Left ventricle myocardium superior (tissue), 1 donor: ENCODE results near the gene PTTG1. TPM values are rescaled to one million over a fixed set of nuclear protein-coding genes. Genes with fewer than 3 reads are reported as not detected.
"Not testable (repeated sequence)": the region's sequence is repeated elsewhere in the genome, so short reads cannot be mapped to it uniquely, and the experiment has no call there.

Source experiments
- ATAC-seq: fragments of 200-7000 bp; cut with Tn5 transposase; one replicate; pipeline ENCODE4 v1.9.1; 2020; ENCODE audit warnings: mild to moderate bottlenecking, moderate library complexity
- DNase-seq: peaks from one replicate; pipeline ENCODE4 v3.0.0-alpha.2; 2020
- intact Hi-C: fragments of 100-400 bp; cut with micrococcal nuclease; formaldehyde crosslinking; loops from one replicate; pipeline ENCODE4 v1.11.0; 2022
- total RNA-seq: library from RNA; stranded (reverse); fragmentation: NEBNext Ultra II Directional; extraction: Animal tissue kit (Norgen Biotek cat#: 25700); gene quantifications from one replicate; pipeline ENCODE4 v1.2.1, GENCODE V29; 2021
- donor health status: DM: no; HTN: yes; CAD: no; lungs with severe emphysema.

Gene PTTG1
- total RNA-seq, 1 donor from 2014 or later, result 1.4 TPM

DNA sequence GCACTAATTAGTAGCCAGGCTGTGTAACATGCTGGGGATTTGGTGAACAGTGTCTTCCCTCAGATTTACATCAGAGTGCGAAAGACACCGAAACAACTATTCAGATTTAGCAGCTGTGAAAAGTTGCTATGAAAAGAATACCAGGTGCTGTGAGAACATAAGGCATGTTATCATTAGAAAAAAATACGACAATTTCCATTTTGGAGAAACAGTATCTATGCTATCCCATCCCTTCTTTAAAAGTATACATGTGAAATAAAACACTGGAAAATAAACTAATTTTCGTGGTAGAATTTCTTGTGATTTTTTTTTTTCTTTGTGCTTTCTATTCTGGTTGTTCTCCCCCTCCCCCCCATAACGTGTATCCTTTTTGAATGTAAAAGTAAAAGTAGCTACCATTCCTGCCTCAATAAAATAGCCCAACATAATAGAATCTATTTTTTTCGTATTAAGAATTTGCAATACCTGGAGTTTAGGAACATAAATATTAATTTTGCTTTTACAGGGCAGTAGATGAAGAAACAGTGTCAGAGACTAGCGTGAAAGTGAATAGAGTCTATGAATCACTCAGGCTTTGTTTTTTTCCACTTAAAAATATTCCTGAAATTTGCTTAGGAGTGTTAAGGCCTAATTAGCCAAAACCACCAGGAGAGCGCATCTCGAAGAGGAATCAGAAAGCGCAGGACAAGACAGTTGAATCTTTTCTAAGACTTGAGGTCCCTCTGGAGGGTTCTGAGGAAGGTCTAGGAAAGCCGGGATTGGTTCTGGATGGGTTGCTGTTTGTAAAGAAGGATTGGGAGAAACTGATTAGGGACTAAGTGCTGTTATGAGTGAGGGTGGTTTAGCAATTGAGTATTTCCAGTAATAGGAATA, 2.0 kb upstream of the PTTG1 start:
- no peak for ATAC-seq
- intact Hi-C loops, result no loop called here
- DNase-seq, result no peak

DNA sequence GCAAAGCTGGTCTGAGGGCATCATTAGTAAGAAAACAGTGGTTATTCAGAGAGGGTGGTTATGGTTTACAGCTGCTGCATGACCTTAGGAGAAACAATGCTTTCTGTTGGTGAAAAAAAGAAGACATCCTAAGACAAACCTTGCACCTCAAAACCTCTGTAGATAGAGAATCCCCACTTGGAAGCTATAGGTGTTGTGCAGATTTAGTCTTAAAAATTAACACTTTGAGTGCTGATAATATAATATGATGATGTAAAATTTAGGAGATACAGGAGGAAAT, 1.4 kb upstream of the PTTG1 start:
- intact Hi-C loops, result no loop called here
- no peak for DNase-seq
- ATAC-seq, result no peak

DNA sequence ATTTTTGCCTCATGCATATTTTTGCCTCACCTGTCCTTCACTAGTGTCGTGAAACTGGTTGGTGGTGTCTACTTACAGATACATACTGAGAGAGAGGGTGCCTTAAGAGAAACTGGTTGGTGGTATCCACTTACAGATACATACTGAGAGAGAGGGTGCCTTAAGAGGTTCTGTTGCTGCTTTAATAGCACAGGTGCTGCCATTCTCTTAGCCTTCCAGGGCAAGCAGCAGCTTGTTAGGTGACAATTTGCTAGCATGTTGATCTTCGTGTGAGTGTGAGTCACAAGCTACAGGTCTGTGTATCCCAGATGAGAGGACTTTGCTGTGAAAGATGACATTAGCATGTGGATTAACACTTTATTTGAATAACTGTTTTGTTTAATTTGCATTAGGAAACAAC, 1.4 kb downstream of the PTTG1 start:
- DNase-seq (no peak), ATAC-seq (no peak)
- intact Hi-C loops, result no loop called here

DNA sequence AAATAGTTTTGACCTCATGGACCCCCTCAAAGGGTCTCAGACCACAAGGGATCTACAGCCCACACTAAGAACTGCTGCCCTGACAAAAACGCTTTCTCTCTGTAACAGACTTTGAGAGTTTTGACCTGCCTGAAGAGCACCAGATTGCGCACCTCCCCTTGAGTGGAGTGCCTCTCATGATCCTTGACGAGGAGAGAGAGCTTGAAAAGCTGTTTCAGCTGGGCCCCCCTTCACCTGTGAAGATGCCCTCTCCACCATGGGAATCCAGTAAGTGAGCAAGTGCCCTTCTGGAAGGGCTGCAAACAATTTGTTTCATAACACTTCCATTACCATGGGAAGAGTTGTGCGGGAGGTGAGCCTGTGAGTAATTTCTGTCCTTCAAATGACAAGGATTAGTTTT, 6.0 kb downstream of the PTTG1 start:
- ATAC-seq, result no peak
- DNase-seq, result no peak
- intact Hi-C loops, result no loop called here

DNA sequence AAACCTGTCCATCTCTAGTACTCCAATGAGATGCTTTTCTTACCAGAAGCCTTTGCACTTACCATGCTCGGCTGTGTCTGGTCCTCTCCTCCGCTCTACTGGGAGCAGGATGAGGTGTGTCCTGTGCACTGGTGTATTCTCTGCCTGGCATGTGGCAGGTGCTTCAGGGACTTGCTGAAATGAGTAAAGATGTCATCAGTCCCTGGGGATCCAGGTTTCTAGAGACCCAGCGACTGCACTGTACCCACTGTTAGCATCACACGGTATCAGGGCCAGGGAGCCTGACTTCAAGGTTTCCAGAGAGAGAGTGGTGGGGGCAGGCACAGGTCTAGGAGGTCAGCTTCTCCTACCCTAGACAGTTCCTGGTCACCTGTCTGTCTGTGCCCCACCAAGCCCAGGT, 10.5 kb downstream of the PTTG1 start:
- intact Hi-C loops, result no loop called here
- ATAC-seq (no peak), DNase-seq (no peak)

DNA sequence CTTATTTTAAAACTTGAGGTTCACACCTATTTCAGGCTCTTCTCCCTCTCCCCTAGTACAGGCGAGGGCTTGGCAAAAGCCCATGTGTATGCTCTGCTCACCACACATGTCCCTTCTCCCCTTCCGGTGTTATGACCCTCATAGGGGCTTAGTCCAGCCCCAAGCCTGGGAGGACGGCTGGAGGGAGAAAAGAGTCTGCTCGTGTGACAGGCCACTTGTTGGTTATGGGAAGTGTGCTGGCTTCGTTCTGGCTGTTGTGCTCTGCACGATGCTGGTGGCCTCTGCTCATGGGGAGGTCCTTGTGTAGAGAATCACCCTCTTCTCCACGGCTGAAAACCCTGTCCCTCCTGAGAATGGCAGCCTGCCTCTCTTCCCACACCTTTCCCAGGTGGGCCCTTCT, 11.1 kb downstream of the PTTG1 start:
- intact Hi-C loops, result no loop called here
- ATAC-seq, result no peak
- DNase-seq, result no peak

DNA sequence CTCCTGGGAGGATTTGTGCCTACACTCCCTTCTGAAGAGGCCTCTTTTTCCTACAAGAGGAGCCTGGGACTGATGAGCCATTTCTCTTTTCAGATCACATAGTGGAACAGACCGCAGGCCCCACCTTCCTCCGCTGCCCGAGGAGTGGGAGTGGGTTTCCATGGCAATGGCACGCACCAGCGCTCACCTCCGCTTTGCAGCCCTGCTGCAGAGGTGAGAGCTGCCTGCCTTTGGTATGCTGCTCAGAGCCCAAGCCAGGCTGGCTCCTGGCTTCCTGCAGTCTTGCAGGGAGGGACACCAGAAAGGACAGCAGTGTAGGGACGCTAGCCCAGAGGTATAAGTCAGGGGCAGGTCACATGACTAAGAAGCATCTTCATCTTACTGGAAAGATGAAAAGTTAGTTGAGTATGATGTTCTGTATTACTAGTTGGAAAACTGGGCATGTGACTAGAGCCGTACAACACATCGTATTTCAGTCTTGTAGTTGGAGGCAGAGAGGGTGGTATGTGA, 12.4 kb downstream of the PTTG1 start:
- intact Hi-C loops, result no loop called here
- DNase-seq (no peak), ATAC-seq (no peak)

DNA sequence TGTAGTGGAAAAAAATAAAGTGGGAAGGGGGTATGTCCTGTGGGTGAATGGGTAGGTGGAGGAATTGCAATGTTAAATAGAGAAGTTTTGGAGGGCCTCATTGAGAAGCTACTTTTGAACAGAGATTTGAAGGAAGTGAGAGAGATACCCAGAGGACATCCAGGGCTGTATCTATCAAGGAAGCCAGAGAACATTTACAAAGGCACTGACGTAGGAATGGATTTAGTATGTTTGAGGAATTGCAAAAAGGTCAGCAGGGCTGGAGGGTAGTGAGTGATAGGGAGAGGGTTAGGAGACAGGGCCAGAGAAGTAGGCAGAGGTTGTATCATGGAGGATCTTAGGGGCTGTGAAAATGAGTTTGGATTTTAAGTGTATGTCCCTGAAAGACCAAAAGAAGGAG, 13.9 kb downstream of the PTTG1 start:
- DNase-seq, result no peak
- ATAC-seq, result no peak
- intact Hi-C loops, result no loop called here

DNA sequence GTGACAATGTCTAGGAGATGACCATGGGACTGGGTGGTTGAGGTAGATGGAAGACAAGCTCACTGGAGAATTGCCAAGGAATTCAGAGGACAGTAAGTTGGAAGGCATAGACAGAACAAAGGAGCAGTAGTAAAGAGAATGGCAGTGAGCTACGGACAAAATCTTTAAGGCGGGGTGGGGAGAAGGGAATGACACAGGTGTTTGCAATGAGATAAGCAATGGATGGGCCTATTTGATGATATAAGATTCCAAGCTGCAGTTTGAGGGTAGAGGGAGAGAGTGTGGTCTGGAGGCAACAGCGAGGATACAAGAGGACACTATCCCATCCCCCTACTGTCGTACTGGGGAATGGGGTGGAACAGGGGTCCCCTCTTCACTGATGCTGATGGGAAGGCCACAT, 14.4 kb downstream of the PTTG1 start:
- ATAC-seq (no peak), DNase-seq (no peak)
- intact Hi-C loops, result no loop called here

DNA sequence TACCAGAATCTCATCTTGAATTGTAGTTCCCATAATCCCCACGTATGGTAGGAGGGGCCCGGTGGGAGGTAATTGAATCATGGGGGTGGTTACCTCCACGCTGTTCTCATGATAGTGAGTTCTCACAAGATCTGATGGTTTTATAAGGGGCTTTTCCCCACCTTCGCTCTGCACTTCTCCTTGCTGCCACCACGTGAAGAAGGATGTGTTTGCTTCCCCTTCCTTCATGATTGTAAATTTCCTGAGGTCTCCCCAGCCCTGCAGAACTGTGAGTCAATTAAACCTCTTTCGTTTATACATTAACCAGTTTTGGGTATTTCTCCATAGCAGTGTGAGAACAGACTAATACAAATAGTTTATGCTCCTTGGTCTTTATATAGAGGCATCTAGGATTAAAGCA, 15.0 kb downstream of the PTTG1 start:
- DNase-seq, intact Hi-C loops, ATAC-seq: not testable (repeated sequence)

DNA sequence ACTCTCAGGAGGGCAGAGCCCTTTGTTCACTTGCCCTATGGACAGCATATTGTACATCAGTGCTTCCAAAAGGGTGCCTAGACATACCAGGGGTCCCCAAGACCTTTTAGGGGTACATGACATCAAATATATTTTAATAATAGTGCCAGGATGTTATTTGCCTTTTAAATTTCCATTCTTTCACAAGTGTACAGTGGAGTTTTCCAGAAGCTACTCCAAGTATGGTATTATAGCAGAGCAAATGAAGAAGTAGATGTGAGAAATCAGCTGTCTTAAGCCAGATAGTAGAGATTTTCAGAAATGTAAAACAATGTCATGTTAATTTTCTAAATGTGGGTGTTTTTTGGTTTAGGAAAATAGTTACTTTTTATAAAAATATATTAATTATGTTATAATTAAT, 15.6 kb downstream of the PTTG1 start:
- DNase-seq, result no peak
- ATAC-seq, result no peak
- intact Hi-C loops, result no loop called here

DNA sequence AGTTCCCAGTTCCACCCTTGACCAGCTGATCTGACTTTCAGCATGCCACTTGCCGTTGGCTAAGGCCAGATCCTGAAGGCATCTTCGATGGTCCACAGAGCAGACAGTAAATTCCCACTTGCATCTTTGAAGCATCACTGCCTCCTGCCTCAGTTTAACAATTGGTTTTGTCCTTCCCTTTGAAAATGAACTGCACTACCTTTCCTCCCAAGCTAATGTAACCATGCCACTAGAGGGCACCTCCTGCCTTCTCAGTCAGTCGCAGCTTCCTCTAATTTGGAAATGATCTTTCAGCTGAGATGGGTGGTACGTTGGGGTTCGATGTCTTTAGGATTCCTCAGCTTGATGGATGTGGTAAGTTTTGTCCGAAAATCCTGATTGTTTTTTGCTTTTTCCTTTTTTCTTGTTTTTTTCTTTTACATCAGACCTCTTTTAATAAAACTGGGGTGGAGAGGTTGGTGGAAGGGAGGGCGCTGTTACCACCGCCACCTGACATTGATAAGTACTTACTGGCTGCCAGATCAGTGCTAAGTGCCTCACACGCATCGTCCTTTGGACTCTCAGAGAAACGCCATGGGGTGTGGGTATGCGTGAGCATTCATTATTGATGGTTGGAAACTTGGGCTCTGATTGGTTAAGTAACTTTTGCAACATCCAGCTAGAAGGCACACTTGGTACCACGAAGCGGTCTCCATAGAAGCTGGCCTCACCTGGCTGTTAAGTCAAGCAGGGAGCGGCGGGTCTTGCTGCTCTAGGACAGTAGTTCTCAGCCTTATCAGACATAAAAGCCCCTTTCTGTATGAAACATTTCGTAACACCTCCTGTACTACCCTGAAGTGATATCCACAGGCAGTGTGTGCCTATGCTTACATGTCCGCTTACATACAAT, 16.9 kb downstream of the PTTG1 start:
- intact Hi-C loops, result no loop called here
- DNase-seq, result no peak
- ATAC-seq, result peak; percentile 90

DNA sequence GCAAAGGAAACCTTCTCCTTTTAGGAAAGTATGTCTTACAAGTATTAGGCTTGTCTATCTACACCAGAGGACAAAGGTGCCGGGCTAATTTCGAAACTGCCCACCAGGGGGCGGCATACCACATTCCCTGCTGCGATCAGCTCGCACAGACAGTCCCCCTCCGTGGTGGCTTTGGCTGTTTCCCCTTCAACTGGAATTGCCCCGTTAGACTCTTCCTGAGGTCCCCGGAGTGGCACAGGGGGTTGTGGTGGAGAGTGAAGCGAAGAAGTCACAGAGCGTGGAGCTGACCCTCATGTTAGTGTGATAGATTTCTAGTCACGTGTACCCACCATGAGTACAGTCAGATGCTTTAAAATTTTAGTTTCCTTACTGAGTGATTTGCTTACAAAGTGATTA, 17.5 kb downstream of the PTTG1 start:
- peak; percentile 97 for ATAC-seq
- peak; percentile 90 for DNase-seq
- intact Hi-C loops, result no loop called here

DNA sequence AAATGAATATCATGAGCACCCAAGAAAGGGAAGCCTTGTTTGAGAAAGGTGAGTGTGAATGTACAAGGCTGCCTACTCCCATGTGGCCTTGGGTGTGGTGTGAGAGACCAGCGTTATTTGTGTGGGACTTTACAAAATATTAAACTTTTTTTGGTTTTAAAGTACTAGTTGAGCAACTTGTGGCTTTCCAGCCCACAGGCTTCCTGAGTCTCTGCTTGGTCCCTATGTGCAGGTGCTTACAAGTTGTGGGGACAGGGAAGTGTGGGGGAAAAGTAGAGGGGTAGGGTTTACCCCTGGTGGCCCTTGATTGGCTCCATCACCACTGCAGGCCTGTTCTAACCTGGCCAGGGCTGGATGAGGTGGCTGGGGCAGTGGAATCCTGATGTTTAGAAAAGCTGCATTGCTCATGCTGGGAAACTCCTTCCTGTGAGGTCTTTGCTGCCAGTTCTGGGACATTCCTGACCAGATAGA, 19.7 kb downstream of the PTTG1 start:
- intact Hi-C loops, result no loop called here
- DNase-seq (no peak), ATAC-seq (no peak)

DNA sequence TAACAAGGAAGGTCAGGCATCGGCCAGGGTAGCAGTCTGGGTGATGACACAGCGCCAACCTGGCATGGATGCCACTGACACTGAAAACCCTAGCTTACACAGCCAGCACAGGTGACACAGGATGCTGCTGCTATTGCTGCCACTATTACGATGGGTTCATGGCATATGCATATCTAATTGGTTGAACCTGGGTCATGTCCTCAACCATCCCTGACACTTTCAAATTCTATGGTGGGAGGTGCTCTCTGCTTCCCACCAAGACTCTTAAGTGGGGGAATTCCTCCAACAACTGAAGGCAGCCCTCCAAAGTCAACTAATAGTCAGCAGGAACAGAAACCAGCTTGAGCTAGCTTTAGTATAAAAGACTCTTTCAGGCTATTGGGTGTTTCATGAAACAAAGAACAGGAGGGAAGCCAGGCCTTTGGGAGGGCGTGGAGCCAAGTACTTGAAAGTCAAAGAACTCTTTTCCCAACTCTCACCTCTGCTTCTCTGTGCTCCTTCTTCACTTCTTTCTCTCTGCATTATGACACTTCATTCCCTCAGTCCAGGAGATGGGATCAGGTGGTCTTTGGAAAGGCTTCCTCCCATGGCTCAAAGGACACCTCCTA, 21.3 kb downstream of the PTTG1 start:
- no peak for ATAC-seq
- intact Hi-C loops, result no loop called here

DNA sequence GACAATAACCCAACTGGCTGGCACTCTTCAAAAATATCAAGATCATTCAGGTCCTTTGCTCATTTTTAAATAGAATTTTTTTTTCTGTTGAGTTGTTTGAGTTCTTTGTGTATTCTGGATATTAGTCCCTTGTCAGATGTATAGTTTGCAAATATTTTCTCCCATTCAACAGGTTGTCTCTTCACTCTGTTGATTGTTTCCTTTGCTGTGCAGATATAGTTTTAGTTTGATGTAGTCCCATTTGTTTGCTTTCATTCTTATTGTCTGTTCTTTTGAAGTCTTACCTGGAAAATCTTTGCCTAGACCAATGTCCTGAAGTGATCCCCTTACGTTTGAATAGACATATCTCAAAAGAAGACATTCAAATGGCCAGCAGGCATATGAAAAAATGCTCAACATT, 22.8 kb downstream of the PTTG1 start:
- ATAC-seq, result no peak
- intact Hi-C loops, result no loop called here
- DNase-seq, result no peak

More for the DNA sequence above, 21.3 kb downstream of the PTTG1 start:
- no peak for DNase-seq

DNA sequence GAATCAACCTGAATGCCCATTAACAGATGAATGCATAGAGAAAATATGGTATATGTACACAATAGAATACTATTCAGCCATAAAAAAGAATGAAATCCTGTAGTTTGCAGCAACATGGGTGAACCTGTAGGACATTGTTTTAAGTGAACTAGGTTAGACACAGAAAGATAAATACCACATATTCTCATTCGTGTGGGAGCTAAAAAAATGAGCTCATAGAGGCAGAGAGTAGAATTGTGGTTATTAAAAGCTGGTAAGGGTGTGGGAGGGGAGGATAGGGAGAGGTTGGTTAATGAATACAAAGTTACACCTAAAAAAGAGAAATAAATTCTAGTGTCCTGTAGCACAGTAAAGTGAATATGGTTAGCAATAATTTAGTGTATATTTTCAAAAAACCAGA, 23.5 kb downstream of the PTTG1 start:
- no peak for ATAC-seq
- intact Hi-C loops, result no loop called here

DNA sequence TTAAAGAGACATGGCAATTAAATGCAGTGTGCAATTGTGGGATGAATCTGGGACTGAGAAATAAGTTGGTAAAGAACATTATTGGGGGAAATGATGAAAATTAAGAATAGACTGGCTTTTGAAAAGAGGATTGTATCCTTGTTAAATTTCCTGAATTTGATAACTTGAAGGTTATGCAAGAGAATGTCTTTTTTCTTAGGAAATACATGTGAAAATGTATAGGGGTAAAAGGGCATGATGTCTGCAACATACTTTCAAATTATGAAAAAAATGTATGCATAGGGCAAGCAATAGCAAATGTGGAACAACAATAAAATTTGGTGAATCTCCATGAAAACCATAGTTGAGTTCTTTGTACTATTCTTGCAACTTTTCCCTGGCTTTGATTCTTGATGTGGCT, 24.1 kb downstream of the PTTG1 start:
- ATAC-seq (no peak), DNase-seq (no peak)
- intact Hi-C loops, result no loop called here

More for the DNA sequence above, 23.5 kb downstream of the PTTG1 start:
- DNase-seq, result no peak

DNA sequence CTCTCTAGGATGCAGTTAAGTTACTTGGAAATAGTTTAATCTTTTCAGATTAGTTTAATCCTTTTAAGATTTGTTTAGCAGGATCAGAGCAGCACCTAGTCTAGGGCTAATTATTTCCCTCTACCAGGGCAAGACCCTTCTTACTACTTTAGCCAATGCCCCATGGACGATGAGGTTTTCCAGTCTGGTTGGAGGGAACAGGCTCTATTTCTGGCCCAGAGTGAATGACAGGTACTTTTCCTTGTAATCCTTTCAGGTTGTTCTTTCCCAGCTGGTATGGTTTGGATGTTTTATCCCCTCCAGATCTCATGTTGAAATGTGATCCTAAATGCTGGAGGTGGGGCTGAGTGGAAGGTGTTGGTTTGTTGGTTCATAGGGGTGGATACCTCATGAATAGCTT, 27.2 kb downstream of the PTTG1 start:
- ATAC-seq (no peak), DNase-seq (no peak)
- intact Hi-C loops, result no loop called here

DNA sequence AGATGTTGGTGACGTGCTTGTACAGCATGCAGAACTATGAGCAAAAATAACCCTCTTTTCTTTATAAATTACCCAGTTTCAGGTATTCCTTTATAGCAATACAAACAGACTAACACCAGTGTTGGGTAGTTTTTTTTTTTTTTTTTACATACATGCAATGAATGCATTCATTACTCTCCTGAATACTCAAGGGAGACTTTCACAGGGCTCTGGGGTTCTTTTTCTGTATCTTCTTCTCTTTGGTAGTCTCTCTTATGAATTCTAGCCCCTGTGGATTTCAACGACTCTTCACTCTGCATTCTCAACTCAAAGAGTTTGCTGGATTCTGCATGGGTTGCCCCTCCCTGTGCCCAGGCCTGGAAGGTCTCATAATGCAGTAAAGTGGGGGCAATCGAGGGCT, 27.8 kb downstream of the PTTG1 start:
- no peak for DNase-seq
- no peak for ATAC-seq
- intact Hi-C loops, result no loop called here
